ENCODE measurements around the gene LGI2.
A peak's percentile ranks its signal among the peaks of the same experiment; 100 is the strongest.

LGI2 gene

DNA sequence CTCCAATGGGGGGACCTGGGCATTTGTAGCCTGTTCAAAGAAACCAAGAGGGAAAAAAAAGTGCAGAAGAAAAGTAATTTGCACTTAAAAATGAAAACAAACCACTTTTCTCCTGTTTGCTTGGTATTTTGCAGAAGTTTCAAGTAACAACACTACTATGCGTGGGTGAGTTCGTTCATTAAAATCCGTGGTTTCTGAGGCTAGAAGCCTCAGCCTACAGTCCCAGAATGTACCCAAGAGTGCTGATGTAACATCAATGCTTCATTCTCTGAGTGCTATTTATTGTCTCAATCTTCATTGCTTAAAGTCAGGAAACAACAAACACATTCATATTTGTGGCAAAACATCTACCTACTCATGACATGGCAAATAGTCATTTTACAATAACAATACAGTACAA is 29.2 kb downstream of the LGI2 start:
- no peak overlapping the region for H2BK5ac ChIP-seq (ENCODE audit: low read depth, low read length, poor library complexity, severe bottlenecking)
- H2BK15ac ChIP-seq (ENCODE audit: low read depth, poor library complexity, severe bottlenecking): no peak overlapping the region
- H3K36me3 ChIP-seq (ENCODE audit: control insufficient read depth in 1 of 2, insufficient read depth in 2 of 2, low read depth in 1 of 2, low read length in 2 of 2): no peaks in the 10 kb centered on the region
- H3K9me3 ChIP-seq (ENCODE audit: control insufficient read depth, low read length): no peaks in the 10 kb centered on the region
- H2AK5ac ChIP-seq (ENCODE audit: low read length, severe bottlenecking): no peak overlapping the region
- WGBS: 90% methylated on average over 3 of the region's 3 CpGs
- no peak overlapping the region for H2BK120ac ChIP-seq (ENCODE audit: low read depth, low read length)
- no peak overlapping the region for H3K27ac ChIP-seq (ENCODE audit: low read length, poor library complexity, severe bottlenecking)
- H4K91ac ChIP-seq (ENCODE audit: low read length): no peak overlapping the region
- no peak overlapping the region for H3K4me3 ChIP-seq (ENCODE audit: insufficient read depth in 1 of 2, low read depth in 1 of 2, low read length in 2 of 2)
- H2BK12ac ChIP-seq (ENCODE audit: low read length in 2 of 2): no peak overlapping the region
- no peak overlapping the region for H3K23ac ChIP-seq (ENCODE audit: low read length in 2 of 2)
- H3K9ac ChIP-seq (ENCODE audit: low read length): no peak overlapping the region
- H3K79me1 ChIP-seq (replicated peaks; ENCODE audit: low read length, poor library complexity, severe bottlenecking): no peaks in the 10 kb centered on the region
- no peak overlapping the region for H4K8ac ChIP-seq (ENCODE audit: low read length)
- H2AFZ ChIP-seq (ENCODE audit: low read depth, low read length): no peak overlapping the region
- H3K14ac ChIP-seq (ENCODE audit: low read length in 2 of 2): no peak overlapping the region
- peaks cover 0 to 41% of the 10 kb centered on the region in 2 experiments for H3K27me3 ChIP-seq (ENCODE audit: control insufficient read depth in 1 of 2, insufficient read depth in 1 of 2, low read length in 2 of 2)
- DNase-seq: no peak
- no peak overlapping the region for H3K18ac ChIP-seq (ENCODE audit: low read depth in 1 of 2, low read length in 2 of 2)
- no peak overlapping the region for H3K4ac ChIP-seq (ENCODE audit: low read depth in 1 of 2, low read length in 2 of 2)
- no peak overlapping the region for H3K4me2 ChIP-seq (ENCODE audit: low read length, poor library complexity, severe bottlenecking)
- no peaks in the 10 kb centered on the region for H3K4me1 ChIP-seq (ENCODE audit: control insufficient read depth, insufficient read depth, low read depth, low read length)

DNA sequence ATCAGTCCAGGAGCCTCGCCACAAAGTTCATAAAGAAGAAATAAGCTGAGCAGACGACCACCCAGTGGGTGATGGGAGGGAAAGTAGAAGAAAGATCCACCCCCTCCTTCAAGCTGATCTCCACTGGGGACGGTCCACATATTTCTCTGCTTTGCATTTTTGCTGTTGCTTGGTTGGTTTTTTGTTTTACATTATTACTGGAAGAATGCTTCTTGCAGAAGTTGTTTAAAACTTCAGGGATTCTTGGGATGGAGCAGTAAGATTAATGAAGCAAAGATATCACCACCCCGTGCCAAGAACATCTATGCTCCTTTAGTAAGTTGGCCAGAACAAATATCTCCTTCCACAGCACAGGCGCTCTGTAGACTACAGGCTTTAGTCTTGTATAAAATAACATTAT is 30.1 kb downstream of the LGI2 start:
- H3K27ac ChIP-seq (ENCODE audit: low read length, poor library complexity, severe bottlenecking): no peak overlapping the region
- H2AK5ac ChIP-seq (ENCODE audit: low read length, severe bottlenecking): no peak overlapping the region
- 59% methylated on average over 2 of the region's 5 CpGs for WGBS

DNA sequence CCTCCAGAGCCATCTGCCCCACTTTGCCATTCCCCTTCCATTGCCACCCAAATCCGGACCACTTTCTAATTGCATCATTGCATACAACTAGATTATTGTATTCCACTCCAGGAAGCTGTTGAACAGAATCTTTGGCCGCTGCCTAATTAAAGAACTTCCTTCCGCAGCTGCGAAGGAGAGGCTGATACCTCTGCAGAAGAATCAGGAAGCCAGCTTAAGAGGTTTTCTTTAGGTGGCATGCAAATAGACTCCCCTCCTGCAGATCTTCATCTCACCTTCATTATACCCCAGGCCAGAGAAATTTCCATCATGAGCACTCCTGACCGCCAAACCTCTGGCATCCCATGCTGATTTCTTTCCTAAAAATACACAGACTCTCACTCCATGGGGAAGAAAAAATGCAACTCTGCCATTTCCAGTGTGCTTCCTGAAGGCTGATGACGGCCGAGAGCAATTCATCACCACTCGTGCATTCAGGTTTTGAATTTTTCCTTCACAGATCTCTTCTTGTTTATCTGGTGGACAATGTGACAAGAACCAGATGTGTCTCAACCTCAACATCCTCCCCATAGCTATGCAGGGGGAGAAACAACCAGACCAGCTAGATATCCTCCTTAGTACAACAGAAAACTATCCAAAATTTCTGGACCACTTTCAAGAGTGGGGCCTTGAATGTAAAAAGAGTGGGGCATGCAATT is 31.2 kb downstream of the LGI2 start:
- peak overlapping the region; percentile 14 for H3K4me2 ChIP-seq (ENCODE audit: low read length, poor library complexity, severe bottlenecking)
- H3K9me3 ChIP-seq (ENCODE audit: control insufficient read depth, low read length): peaks cover 7% of the 10 kb centered on the region
- H3K4ac ChIP-seq (ENCODE audit: low read depth in 1 of 2, low read length in 2 of 2): no peak overlapping the region
- peak; percentile 38 for DNase-seq
- no peaks in the 10 kb centered on the region for H3K79me1 ChIP-seq (replicated peaks; ENCODE audit: low read length, poor library complexity, severe bottlenecking)
- WGBS: 2% methylated on average over 8 of the region's 8 CpGs
- no peak overlapping the region for H3K18ac ChIP-seq (ENCODE audit: low read depth in 1 of 2, low read length in 2 of 2)
- H2AK5ac ChIP-seq (ENCODE audit: low read length, severe bottlenecking): no peak overlapping the region
- H4K91ac ChIP-seq (ENCODE audit: low read length): no peak overlapping the region
- peaks cover 0 to 40% of the 10 kb centered on the region in 2 experiments for H3K27me3 ChIP-seq (ENCODE audit: control insufficient read depth in 1 of 2, insufficient read depth in 1 of 2, low read length in 2 of 2)
- no peak overlapping the region for H3K27ac ChIP-seq (ENCODE audit: low read length, poor library complexity, severe bottlenecking)
- no peak overlapping the region for H3K14ac ChIP-seq (ENCODE audit: low read length in 2 of 2)
- no peak overlapping the region for H2BK120ac ChIP-seq (ENCODE audit: low read depth, low read length)
- no peak overlapping the region for H3K4me3 ChIP-seq (ENCODE audit: insufficient read depth in 1 of 2, low read depth in 1 of 2, low read length in 2 of 2)
- H2BK5ac ChIP-seq (ENCODE audit: low read depth, low read length, poor library complexity, severe bottlenecking): no peak overlapping the region
- H2BK15ac ChIP-seq (ENCODE audit: low read depth, poor library complexity, severe bottlenecking): no peak overlapping the region
- no peak overlapping the region for H2AFZ ChIP-seq (ENCODE audit: low read depth, low read length)
- H3K9ac ChIP-seq (ENCODE audit: low read length): no peak overlapping the region
- H4K8ac ChIP-seq (ENCODE audit: low read length): no peak overlapping the region
- H2BK12ac ChIP-seq (ENCODE audit: low read length in 2 of 2): no peak overlapping the region
- no peak overlapping the region for H3K23ac ChIP-seq (ENCODE audit: low read length in 2 of 2)
- no peaks in the 10 kb centered on the region for H3K4me1 ChIP-seq (ENCODE audit: control insufficient read depth, insufficient read depth, low read depth, low read length)
- H3K36me3 ChIP-seq (ENCODE audit: control insufficient read depth in 1 of 2, insufficient read depth in 2 of 2, low read depth in 1 of 2, low read length in 2 of 2): no peaks in the 10 kb centered on the region

More for the DNA sequence above, 30.1 kb downstream of the LGI2 start:
- H2BK120ac ChIP-seq (ENCODE audit: low read depth, low read length): no peak overlapping the region
- H3K9me3 ChIP-seq (ENCODE audit: control insufficient read depth, low read length): no peaks in the 10 kb centered on the region
- H3K23ac ChIP-seq (ENCODE audit: low read length in 2 of 2): no peak overlapping the region
- no peak overlapping the region for H2BK12ac ChIP-seq (ENCODE audit: low read length in 2 of 2)
- H3K27me3 ChIP-seq (ENCODE audit: control insufficient read depth in 1 of 2, insufficient read depth in 1 of 2, low read length in 2 of 2): peaks cover 0 to 41% of the 10 kb centered on the region in 2 experiments
- no peak overlapping the region for H2BK5ac ChIP-seq (ENCODE audit: low read depth, low read length, poor library complexity, severe bottlenecking)
- no peaks in the 10 kb centered on the region for H3K79me1 ChIP-seq (replicated peaks; ENCODE audit: low read length, poor library complexity, severe bottlenecking)
- no peaks in the 10 kb centered on the region for H3K36me3 ChIP-seq (ENCODE audit: control insufficient read depth in 1 of 2, insufficient read depth in 2 of 2, low read depth in 1 of 2, low read length in 2 of 2)
- H4K91ac ChIP-seq (ENCODE audit: low read length): no peak overlapping the region
- no peak overlapping the region for H3K4me3 ChIP-seq (ENCODE audit: insufficient read depth in 1 of 2, low read depth in 1 of 2, low read length in 2 of 2)
- no peak overlapping the region for H3K18ac ChIP-seq (ENCODE audit: low read depth in 1 of 2, low read length in 2 of 2)
- H3K14ac ChIP-seq (ENCODE audit: low read length in 2 of 2): no peak overlapping the region
- no peak overlapping the region for H3K9ac ChIP-seq (ENCODE audit: low read length)
- no peak for DNase-seq
- no peaks in the 10 kb centered on the region for H3K4me1 ChIP-seq (ENCODE audit: control insufficient read depth, insufficient read depth, low read depth, low read length)
- H2AFZ ChIP-seq (ENCODE audit: low read depth, low read length): no peak overlapping the region
- H2BK15ac ChIP-seq (ENCODE audit: low read depth, poor library complexity, severe bottlenecking): no peak overlapping the region
- no peak overlapping the region for H3K4me2 ChIP-seq (ENCODE audit: low read length, poor library complexity, severe bottlenecking)
- no peak overlapping the region for H3K4ac ChIP-seq (ENCODE audit: low read depth in 1 of 2, low read length in 2 of 2)
- no peak overlapping the region for H4K8ac ChIP-seq (ENCODE audit: low read length)

DNA sequence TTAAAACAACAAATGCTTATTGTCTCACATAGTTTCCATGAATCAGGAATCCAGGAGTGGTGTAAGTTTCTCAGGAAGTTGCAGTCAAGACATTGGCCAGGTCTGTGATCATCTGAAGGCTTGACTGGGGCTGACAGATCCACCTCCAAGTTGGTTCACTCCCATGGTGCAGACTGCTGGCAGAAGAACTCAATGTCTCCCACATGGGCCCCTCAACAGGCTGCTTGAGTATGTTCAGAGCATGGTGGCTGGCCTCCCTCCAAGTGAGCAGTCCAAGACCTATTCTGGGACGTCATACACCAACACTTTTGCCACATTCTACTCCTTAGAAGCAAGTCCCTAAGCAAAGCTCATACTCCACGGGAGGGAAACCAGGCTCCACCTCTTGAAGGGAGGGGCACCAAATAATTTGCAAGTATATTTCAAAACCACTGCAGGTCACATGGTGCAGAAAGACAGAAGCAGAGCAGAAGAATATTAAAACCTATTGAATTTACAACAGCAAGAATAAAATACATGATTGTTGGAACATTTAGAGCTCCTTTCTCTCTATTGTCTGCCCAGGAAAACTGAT is 35.3 kb downstream of the LGI2 start:
- Histone ChIP-seq H2AK5ac (ENCODE audit: low read length, severe bottlenecking) (no peak overlapping the region), H2AFZ (ENCODE audit: low read depth, low read length) (no peak overlapping the region)
- 82% methylated on average over 2 of the region's 2 CpGs for WGBS

More for the DNA sequence above, 35.3 kb downstream of the LGI2 start:
- Histone ChIP-seq H3K27me3 (ENCODE audit: control insufficient read depth in 1 of 2, insufficient read depth in 1 of 2, low read length in 2 of 2) (peaks cover 0 to 23% of the 10 kb centered on the region in 2 experiments), H3K4ac (ENCODE audit: low read depth in 1 of 2, low read length in 2 of 2) (no peak overlapping the region), H3K27ac (ENCODE audit: low read length, poor library complexity, severe bottlenecking) (no peak overlapping the region), H4K91ac (ENCODE audit: low read length) (no peak overlapping the region), H2BK12ac (ENCODE audit: low read length in 2 of 2) (no peak overlapping the region), H2BK15ac (ENCODE audit: low read depth, poor library complexity, severe bottlenecking) (no peak overlapping the region), H3K36me3 (ENCODE audit: control insufficient read depth in 1 of 2, insufficient read depth in 2 of 2, low read depth in 1 of 2, low read length in 2 of 2) (no peaks in the 10 kb centered on the region), H3K4me3 (ENCODE audit: insufficient read depth in 1 of 2, low read depth in 1 of 2, low read length in 2 of 2) (no peak overlapping the region), H3K9me3 (ENCODE audit: control insufficient read depth, low read length) (peaks cover 7% of the 10 kb centered on the region), H3K14ac (ENCODE audit: low read length in 2 of 2) (no peak overlapping the region), H3K79me1 (replicated peaks; ENCODE audit: low read length, poor library complexity, severe bottlenecking) (no peaks in the 10 kb centered on the region), H4K8ac (ENCODE audit: low read length) (no peak overlapping the region), H3K18ac (ENCODE audit: low read depth in 1 of 2, low read length in 2 of 2) (no peak overlapping the region), H3K23ac (ENCODE audit: low read length in 2 of 2) (no peak overlapping the region), H2BK120ac (ENCODE audit: low read depth, low read length) (no peak overlapping the region), H3K4me1 (ENCODE audit: control insufficient read depth, insufficient read depth, low read depth, low read length) (no peaks in the 10 kb centered on the region), H3K9ac (ENCODE audit: low read length) (no peak overlapping the region), H2BK5ac (ENCODE audit: low read depth, low read length, poor library complexity, severe bottlenecking) (no peak overlapping the region), H3K4me2 (ENCODE audit: low read length, poor library complexity, severe bottlenecking) (no peak overlapping the region)
- DNase-seq: no peak
